Measurements from ENCODE around the gene FAM163B. TPM values are rescaled to one million over a fixed set of nuclear protein-coding genes. Genes with fewer than 3 reads are reported as not detected.

Gene FAM163B
- 0.15 and 0.81 TPM in 2 replicates for total RNA-seq

DNA sequence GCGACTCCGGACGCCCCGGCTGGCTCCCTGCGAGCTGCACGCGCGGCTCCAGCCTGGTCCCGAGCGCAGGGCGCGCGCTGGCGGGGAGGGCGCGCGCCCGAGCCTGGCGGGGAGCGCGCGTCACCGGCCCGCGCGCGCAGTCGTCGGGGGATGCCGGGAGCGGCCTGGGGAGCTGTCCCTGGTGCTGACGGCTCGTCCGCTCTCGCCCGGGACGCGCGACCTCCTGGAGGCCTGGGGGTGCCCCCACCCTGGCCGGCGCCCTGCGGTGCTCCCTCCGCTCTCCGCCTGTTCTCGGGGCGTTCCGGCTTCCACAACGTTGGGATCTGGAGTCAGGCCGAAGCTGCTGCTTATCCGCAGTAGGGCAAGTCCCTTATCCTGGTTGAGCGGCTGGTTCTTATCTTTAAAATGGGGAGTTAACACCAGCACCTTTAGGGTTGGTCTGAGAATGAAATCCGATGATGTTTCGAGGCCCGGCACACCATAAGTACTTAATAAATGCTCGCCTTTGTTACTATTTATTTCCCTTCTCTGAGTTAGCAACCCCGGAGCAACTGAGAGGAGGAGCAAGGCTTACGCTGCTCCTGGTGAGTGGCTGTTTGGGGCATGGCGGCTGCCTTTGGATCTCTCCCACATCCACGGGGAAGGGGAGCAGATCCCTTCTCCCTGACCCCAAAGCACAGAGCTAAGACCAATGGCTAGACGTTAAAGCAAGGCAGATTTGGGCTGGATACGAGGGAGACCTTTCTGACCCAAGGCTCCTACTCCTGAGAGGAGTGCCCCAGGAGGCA lies at the start of gene FAM163B:
Gene FAM163B, minus strand, starts transcription at position 79 of the 788 bp plus-strand sequence. CDS start 29,166 bp downstream, outside the sequence.

DNA sequence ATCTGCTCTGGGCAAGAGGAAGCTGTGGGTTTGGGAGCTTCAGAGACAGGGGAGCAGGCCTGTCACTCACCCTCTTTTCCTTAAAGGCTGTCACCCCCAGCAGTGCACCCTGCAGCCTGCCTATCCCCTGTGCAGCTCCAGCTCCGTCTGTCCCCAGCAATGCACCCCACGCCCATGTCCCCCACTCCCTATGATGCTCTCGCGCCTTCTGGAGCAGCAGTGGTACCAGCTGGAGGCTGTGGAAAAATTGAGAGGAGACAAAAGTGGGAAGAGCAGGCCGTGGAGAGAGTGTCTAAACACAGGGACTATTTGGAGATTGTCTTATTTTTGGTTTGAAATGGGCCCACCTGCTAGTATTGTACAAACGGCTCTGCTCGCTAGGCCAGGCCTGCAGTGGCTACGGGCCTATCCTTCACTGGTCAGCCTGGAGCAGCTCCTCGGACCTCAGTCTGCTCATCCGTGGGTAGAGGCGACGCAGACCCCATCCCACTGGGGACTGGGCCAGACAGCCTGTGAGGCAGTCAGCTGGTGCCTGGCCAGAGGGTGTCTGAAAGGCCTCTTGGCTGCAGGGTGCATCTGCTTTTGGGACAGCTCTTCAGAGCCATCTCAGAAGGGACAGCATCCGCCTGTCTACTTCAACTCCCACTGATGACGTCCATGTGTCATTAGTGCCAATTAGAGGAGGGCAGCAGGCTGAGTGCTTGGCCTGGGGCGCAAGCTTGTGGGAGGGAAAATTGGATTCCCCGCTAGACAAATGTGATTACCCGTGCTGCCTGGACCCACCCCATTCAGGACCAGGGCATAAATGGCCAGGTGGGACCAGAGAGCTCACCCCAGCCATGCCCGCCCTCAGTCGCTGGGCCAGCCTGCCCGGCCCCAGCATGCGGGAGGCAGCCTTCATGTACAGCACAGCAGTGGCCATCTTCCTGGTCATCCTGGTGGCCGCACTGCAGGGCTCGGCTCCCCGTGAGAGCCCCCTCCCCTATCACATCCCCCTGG lies 26.6 kb upstream of the FAM163B start, which contains the start of gene DBH:
Gene DBH, plus strand, starts transcription at position 831 of the 999 bp plus-strand sequence. Its CDS starts 9 bp downstream, at position 840.

GRCh38 chr9:133534346-133535291 lies 74.6 kb downstream of the FAM163B start, which contains the start of gene ADAMTSL2:
TSS of gene ADAMTSL2 (plus strand) at chr9:133534704. CDS start at chr9:133536713, 2,009 bp downstream.

Other genes starting within 250 kb of the FAM163B start
- 252 and 275 TPM in 2 replicates for gene SURF4, start 233.3 kb downstream of the FAM163B start, total RNA-seq
- gene STKLD1, start 233.0 kb downstream of the FAM163B start, total RNA-seq = 0.34 TPM in 1 of 2 replicates, not detected in the other
- 20.2 and 23.3 TPM in 2 replicates for gene REXO4, start 191.4 kb downstream of the FAM163B start, total RNA-seq
- 2.2 and 3.4 TPM in 2 replicates for gene ADAMTS13, start 187.0 kb downstream of the FAM163B start, total RNA-seq
- 7.1 and 8.8 TPM in 2 replicates for gene CACFD1, start 149.4 kb downstream of the FAM163B start, total RNA-seq
- gene SLC2A6, start 130.3 kb downstream of the FAM163B start, total RNA-seq = 7.0 and 7.7 TPM in 2 replicates
- gene MYMK, start 84.4 kb downstream of the FAM163B start, total RNA-seq = not detected in 2 replicates
- gene ADAMTSL2, start 74.7 kb downstream of the FAM163B start, total RNA-seq = 5.8 and 6.8 TPM in 2 replicates
- gene DBH, start 27.0 kb upstream of the FAM163B start, total RNA-seq = not detected in 2 replicates
- gene SARDH, start 129.0 kb upstream of the FAM163B start, total RNA-seq = 11.6 and 16.3 TPM in 2 replicates